NT2/D1 (cell line): ENCODE data around the gene NFU1.

ENCODE experiments used
- YY1 ChIP-seq: IDR thresholded peaks from 2 replicates; pipeline ENCODE4 v1.6.1; 2011; ENCODE audit not compliant: insufficient read length, insufficient read depth
- ZNF274 ChIP-seq: IDR thresholded peaks from 2 replicates; pipeline ENCODE4 v1.6.1; 2011; ENCODE audit warnings: mild to moderate bottlenecking, low read depth, low read length

DNA sequence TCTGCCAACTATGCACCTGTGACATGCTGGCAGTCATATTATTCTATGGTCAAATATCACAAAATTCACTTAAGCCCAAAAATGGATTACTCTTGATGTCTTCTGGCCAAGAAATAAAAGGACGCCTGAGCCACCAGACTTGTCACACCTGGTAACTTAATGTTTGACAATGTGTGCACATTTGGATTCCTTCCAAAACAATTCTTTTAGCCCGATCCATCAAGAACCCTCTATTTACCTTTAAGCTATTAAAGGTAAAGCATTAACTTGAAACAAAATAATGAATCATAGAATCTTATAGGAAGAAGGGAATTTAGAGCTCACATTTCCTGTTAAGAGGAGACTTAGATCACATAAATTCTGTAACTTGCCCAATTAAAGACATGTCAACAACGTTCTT is 46.5 kb upstream of the NFU1 start:
- TF ChIP-seq YY1 (no peak), ZNF274 (no peak)
